GM10248 (cell line): Measurements from ENCODE around the gene CCDC148.

Experiments used
- CTCF ChIA-PET: fragments of 300-600 bp; sonication (Branson Sonifier 250); formaldehyde crosslinking; extraction: SDS; loops from one replicate; lab custom pipeline; 2021; ENCODE audit warnings: antibody characterized with exemption; lab: Yijun Ruan, JAX
- POLR2A ChIA-PET: fragments of 350-650 bp; sonication (Branson Sonifier 250); formaldehyde crosslinking; extraction: SDS; loops from one replicate; lab custom pipeline; 2020; ENCODE audit warnings: antibody characterized with exemption; lab: Yijun Ruan, JAX
- DNase-seq: peaks from one replicate; pipeline ENCODE4 v3.0.0; 2012; ENCODE audit errors: extremely low spot score
- CTCF ChIP-seq: IDR thresholded peaks from 2 replicates; pipeline ENCODE4 v1.5.1; 2012; ENCODE audit warnings: mild to moderate bottlenecking, low read depth; ENCODE audit errors: extremely low read depth, missing control alignments, control extremely low read depth

CCDC148 gene

GRCh38 chr2:158131919-158132566 is 324.5 kb downstream of the CCDC148 start:
- no peak for DNase-seq
- POLR2A ChIA-PET, result no interaction called here
- CTCF ChIA-PET, result interaction anchor here (1.4 to 1.5 kb wide), 2 partner anchors 24 to 59 kb away, joined by 3 to 4 read pairs; no protein-coding TSS in a partner anchor

GRCh38 chr2:158131483-158131912 is 325.1 kb downstream of the CCDC148 start:
- DNase-seq, result no peak
- POLR2A ChIA-PET, result no interaction called here
- TF ChIP-seq CTCF, result no peak
- CTCF ChIA-PET, result interaction anchor here (1.4 to 1.5 kb wide), 2 partner anchors 24 to 60 kb away, joined by 3 to 4 read pairs; no protein-coding TSS in a partner anchor

More at GRCh38 chr2:158131919-158132566, 324.5 kb downstream of the CCDC148 start:
- TF ChIP-seq CTCF, result no peak

- CTCF ChIA-PET, result interaction anchor here (1.4 to 1.5 kb wide), 2 partner anchors 23 to 61 kb away, joined by 3 to 4 read pairs; no protein-coding TSS in a partner anchor
- no peak for TF ChIP-seq CTCF
- POLR2A ChIA-PET, result no interaction called here
These were observed 325.6 kb downstream of the CCDC148 start for GRCh38 chr2:158130832-158131473.

GRCh38 chr2:158129037-158129436 is 327.5 kb downstream of the CCDC148 start:
- CTCF ChIA-PET, result no interaction called here
- TF ChIP-seq CTCF, result no peak
- no peak for DNase-seq
- POLR2A ChIA-PET, result no interaction called here

More at GRCh38 chr2:158130832-158131473, 325.6 kb downstream of the CCDC148 start:
- no peak for DNase-seq

GRCh38 chr2:158128168-158128973 is 328.2 kb downstream of the CCDC148 start:
- CTCF ChIA-PET, result no interaction called here
- no peak for DNase-seq
- POLR2A ChIA-PET, result no interaction called here
- TF ChIP-seq CTCF, result no peak

GRCh38 chr2:158127380-158127804 is 329.2 kb downstream of the CCDC148 start:
- CTCF ChIA-PET, result no interaction called here
- no peak for DNase-seq
- POLR2A ChIA-PET, result no interaction called here
- no peak for TF ChIP-seq CTCF
